Keratinocyte (primary cell): ENCODE results near the gene TRPV4. TPM values are rescaled to one million over a fixed set of nuclear protein-coding genes. Genes with fewer than 3 reads are reported as not detected.

Experiments used
- DNase-seq: peaks from one replicate; pipeline ENCODE4 v3.0.0-alpha.2; 2011; ENCODE audit warnings: low read depth, missing footprints, low spot score
- FAIRE-seq: peaks from 2 replicates; lab custom pipeline; 2011; peaks lifted over from hg19 to GRCh38; lab: Jason Lieb, UNC
- H2AFZ ChIP-seq: 2 replicates; pipeline ENCODE4 v1.6.0; 2012; ENCODE audit warnings: low read length, control low read depth, inconsistent platforms; ENCODE audit not compliant: control insufficient read depth
- H3K27ac ChIP-seq: 2 replicates; pipeline ENCODE4 v1.5.1; 2011; ENCODE audit warnings: low read length; ENCODE audit not compliant: control insufficient read depth, insufficient read depth
- H3K27me3 ChIP-seq: 3 replicates; pipeline ENCODE4 v1.6.0; 2011; ENCODE audit warnings: low read length; ENCODE audit not compliant: control insufficient read depth, insufficient read depth; ENCODE audit errors: extremely low read depth
- H3K36me3 ChIP-seq, 2 experiments: 2 replicates in 1 of 2; 3 replicates in 1 of 2; pipeline ENCODE4 v1.5.1; 2011; ENCODE audit warnings: low read length in 2 of 2, mild to moderate bottlenecking in 1 of 2; ENCODE audit not compliant: control insufficient read depth in 2 of 2, insufficient read depth in 2 of 2; ENCODE audit errors: extremely low read depth in 1 of 2
- H3K4me1 ChIP-seq: 3 replicates; pipeline ENCODE4 v1.5.1; 2011; ENCODE audit warnings: low read length; ENCODE audit not compliant: control insufficient read depth, insufficient read depth; ENCODE audit errors: extremely low read depth
- H3K4me2 ChIP-seq: 3 replicates; pipeline ENCODE4 v1.6.0; 2011; ENCODE audit warnings: low read depth, low read length; ENCODE audit not compliant: control insufficient read depth, insufficient read depth; ENCODE audit errors: extremely low read depth
- H3K4me3 ChIP-seq, 3 experiments: fragments of 200-600 bp in 1 of 3; sonication (generic) in 1 of 3; 2 replicates in 2 of 3; 3 replicates in 1 of 3; pipeline ENCODE4 v1.5.1; 2011 to 2016; ENCODE audit warnings: low read length in 3 of 3, mild to moderate bottlenecking in 3 of 3, control low read depth in 2 of 3, inconsistent platforms in 1 of 3, low read depth in 1 of 3, mixed read lengths in 1 of 3, mixed run types in 1 of 3, moderate library complexity in 1 of 3; ENCODE audit not compliant: control insufficient read depth in 2 of 3, insufficient read depth in 2 of 3; ENCODE audit errors: extremely low read depth in 1 of 3
- H3K79me2 ChIP-seq: 2 replicates; pipeline ENCODE4 v1.6.0; 2012; ENCODE audit warnings: low read length; ENCODE audit not compliant: control insufficient read depth, insufficient read depth
- H3K9ac ChIP-seq: 3 replicates; pipeline ENCODE4 v1.6.0; 2011; ENCODE audit warnings: low read length; ENCODE audit not compliant: control insufficient read depth, insufficient read depth; ENCODE audit errors: extremely low read depth
- H3K9me1 ChIP-seq: 3 replicates; pipeline ENCODE4 v1.6.0; 2011; ENCODE audit warnings: low read length; ENCODE audit not compliant: control insufficient read depth, insufficient read depth; ENCODE audit errors: extremely low read depth
- H3K9me3 ChIP-seq: 2 replicates; pipeline ENCODE4 v1.5.1; 2012; ENCODE audit warnings: low read depth, low read length; ENCODE audit not compliant: control insufficient read depth
- H4K20me1 ChIP-seq: 3 replicates; pipeline ENCODE4 v1.6.0; 2011; ENCODE audit warnings: low read length; ENCODE audit not compliant: control insufficient read depth, insufficient read depth; ENCODE audit errors: extremely low read depth
- EZH2 ChIP-seq: IDR thresholded peaks from one replicate; pipeline ENCODE4 v1.6.1; 2012; ENCODE audit warnings: inconsistent platforms, mild to moderate bottlenecking, low read length, moderate library complexity
- dilution Hi-C: fragments of 300-500 bp; cut with MboI; formaldehyde crosslinking; loops from one replicate; pipeline ENCODE4 v1.7.0; 2020; ENCODE audit warnings: low sequenced_read_pairs; ENCODE audit not compliant: extremely low pct_ligation_motif_present
- polyA plus RNA-seq, 5 experiments: library from polyadenylated mRNA; depleted of rRNA in 3 of 5; stranded (reverse) in 3 of 5; stranded (forward) in 1 of 5; unstranded in 1 of 5; fragments of >200 nt; gene quantifications; 1 replicate in 1 of 5; 2 replicates in 3 of 5; 3 replicates in 1 of 5; pipeline versions ENCODE4 v1.2.1 to v1.2.3, GENCODE V29; 2011 to 2012; ENCODE audit warnings: missing spikeins in 2 of 5, low read depth in 1 of 5, low replicate concordance in 1 of 5
- TF ChIP-seq, protein P1 (sequence below), 3 experiments: IDR thresholded peaks in 1 of 3; conservative IDR thresholded peaks in 1 of 3; optimal IDR thresholded peaks in 1 of 3; 2 replicates in 2 of 3; 3 replicates in 1 of 3; pipeline versions ENCODE3 to v1.5.1; 2011; ENCODE audit warnings: low read length in 3 of 3, mild to moderate bottlenecking in 3 of 3, moderate library complexity in 2 of 3, control low read depth in 1 of 3, inconsistent platforms in 1 of 3; ENCODE audit not compliant: insufficient read depth in 2 of 3; ENCODE audit errors: extremely low read depth in 1 of 3

Gene TRPV4
- polyA plus RNA-seq, 1 donor (not counting 4 experiments of a cell fraction or from before 2014, with no cell fraction given): 0.46 TPM

DNA sequence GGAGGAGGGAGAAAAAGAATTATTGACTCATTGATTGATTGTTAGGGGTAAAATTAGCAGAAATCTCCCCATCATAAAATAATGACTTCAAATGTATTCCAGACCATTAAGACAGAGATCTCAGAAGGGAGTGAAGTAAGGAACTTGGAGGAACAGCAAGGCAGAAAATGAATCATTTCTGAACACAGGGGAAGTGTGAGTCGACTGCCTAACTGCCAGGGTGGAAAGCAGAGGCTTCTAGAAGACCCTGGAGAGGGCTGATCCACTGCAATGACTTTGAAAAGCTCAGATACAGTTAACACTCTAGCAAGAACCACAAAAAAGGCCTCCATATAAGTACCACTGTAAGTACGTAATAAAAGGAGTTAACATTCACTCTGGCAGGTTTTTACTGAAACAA is 37.5 kb upstream of the TRPV4 start:
- dilution Hi-C loops: no loop called here
- Histone ChIP-seq H3K79me2 (peaks cover 24% of the 10 kb centered on the region), H3K4me2 (no peak overlapping the region), H3K27me3 (no peaks in the 10 kb centered on the region), H3K4me1 (peaks cover 24% of the 10 kb centered on the region), H3K4me3 (no peak overlapping the region), H3K27ac (no peak overlapping the region), H2AFZ (no peak overlapping the region), H3K9me1 (peaks cover 4% of the 10 kb centered on the region), H3K9me3 (no peaks in the 10 kb centered on the region), H4K20me1 (peaks cover 4% of the 10 kb centered on the region), H3K9ac (no peak overlapping the region), H3K36me3 (peaks cover 5% of the 10 kb centered on the region in 2 experiments)
- TF ChIP-seq EZH2: no peak
- TF ChIP-seq, protein P1, sequence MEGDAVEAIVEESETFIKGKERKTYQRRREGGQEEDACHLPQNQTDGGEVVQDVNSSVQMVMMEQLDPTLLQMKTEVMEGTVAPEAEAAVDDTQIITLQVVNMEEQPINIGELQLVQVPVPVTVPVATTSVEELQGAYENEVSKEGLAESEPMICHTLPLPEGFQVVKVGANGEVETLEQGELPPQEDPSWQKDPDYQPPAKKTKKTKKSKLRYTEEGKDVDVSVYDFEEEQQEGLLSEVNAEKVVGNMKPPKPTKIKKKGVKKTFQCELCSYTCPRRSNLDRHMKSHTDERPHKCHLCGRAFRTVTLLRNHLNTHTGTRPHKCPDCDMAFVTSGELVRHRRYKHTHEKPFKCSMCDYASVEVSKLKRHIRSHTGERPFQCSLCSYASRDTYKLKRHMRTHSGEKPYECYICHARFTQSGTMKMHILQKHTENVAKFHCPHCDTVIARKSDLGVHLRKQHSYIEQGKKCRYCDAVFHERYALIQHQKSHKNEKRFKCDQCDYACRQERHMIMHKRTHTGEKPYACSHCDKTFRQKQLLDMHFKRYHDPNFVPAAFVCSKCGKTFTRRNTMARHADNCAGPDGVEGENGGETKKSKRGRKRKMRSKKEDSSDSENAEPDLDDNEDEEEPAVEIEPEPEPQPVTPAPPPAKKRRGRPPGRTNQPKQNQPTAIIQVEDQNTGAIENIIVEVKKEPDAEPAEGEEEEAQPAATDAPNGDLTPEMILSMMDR (optimal IDR thresholded peaks at IDR 0.05 in 1 of 3, IDR thresholded peaks at IDR 0.05 in 1 of 3, conservative IDR thresholded peaks at IDR 0.05 in 1 of 3; ENCODE audit: extremely low read depth in 1 of 3, insufficient read depth in 2 of 3, low read length in 3 of 3): no peak
- no peak for FAIRE-seq
- no peak for DNase-seq

DNA sequence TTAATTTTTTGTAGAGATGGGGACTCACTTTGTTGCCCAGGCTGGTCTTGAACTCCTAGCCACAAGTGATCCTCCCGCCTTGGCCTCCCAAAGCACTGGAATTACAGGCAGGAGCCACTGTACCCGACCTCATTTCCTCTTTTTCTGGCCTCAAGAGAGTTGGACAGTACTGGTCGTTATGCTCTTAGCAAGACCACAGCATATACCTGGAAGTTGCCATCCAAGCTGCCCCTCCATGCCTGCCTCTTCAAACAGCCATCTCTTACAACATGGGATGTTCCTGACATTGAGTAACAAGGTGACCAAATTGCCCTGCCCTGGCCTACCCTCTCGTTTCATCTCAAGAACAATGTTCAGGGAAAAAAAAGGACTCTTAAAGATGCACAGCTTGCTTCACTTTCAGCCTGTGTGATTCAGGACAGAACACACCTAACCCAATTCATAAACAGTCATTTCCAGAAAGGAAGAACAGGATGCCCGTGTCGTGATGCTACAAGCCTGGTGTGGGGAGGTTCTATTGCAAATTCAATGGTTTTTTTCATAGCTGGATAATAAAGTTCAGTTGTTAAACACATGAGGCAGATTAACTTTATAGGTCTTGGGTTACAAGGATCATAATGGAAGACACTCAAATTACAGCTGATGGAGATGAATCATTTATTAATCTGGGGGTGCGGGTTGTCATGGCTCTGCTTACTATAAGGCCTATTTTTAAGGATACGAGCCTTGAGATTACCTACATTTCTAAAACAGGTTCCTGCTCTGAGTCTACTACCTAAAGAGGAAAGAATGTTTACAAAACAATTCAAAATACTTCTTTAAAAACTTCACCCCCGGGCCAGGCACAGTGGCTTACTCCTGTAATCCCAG is 35.2 kb upstream of the TRPV4 start:
- H3K27ac ChIP-seq: peak overlapping the region; percentile 39
- FAIRE-seq (no peak), DNase-seq (no peak)
- dilution Hi-C loops: no loop called here
- no peak overlapping the region for H3K4me3 ChIP-seq
- peaks cover 13% of the 10 kb centered on the region for H3K79me2 ChIP-seq
- H3K4me2 ChIP-seq: peak overlapping the region; percentile 32
- H3K27me3 ChIP-seq: no peaks in the 10 kb centered on the region
- H3K9ac ChIP-seq: peak overlapping the region; percentile 12
- peaks cover 35% of the 10 kb centered on the region for H3K4me1 ChIP-seq
- peaks cover 5% of the 10 kb centered on the region in 2 experiments for H3K36me3 ChIP-seq
- TF ChIP-seq, protein P1 (optimal IDR thresholded peaks at IDR 0.05 in 1 of 3, IDR thresholded peaks at IDR 0.05 in 1 of 3, conservative IDR thresholded peaks at IDR 0.05 in 1 of 3; ENCODE audit: extremely low read depth in 1 of 3, insufficient read depth in 2 of 3, low read length in 3 of 3): no peak
- no peak for TF ChIP-seq EZH2
- H2AFZ ChIP-seq: peak overlapping the region; percentile 28
- H4K20me1 ChIP-seq: no peaks in the 10 kb centered on the region
- peaks cover 2% of the 10 kb centered on the region for H3K9me1 ChIP-seq
- no peaks in the 10 kb centered on the region for H3K9me3 ChIP-seq
